ENCODE results near the gene IQSEC1. TPM values are rescaled to one million over a fixed set of nuclear protein-coding genes. Genes with fewer than 3 reads are reported as not detected.

IQSEC1 gene
- total RNA-seq, 1 experiment from 2014 or later = 13.5 TPM

DNA sequence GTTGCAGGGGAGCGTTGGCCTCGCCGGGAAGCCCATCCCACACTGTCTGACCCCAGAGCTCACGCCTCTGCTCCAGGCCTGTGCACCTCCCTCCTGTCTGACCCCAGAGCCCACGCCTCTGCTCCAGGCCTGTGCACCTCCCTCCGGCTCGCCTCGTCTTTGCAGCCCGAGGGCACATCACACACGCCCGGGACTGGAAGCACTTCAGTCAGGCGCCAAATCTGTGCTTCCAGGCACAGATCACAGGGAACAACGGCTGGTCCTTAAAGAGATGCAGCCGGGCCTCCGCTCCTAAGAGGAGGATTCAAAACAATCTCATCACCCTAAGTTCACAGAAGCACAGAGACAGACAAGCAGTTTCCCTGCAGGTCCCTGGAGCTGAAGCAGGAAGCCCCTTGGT, 128.8 kb downstream of the IQSEC1 start:
- no peak overlapping the region for H3K4me3 ChIP-seq (ENCODE audit: insufficient read depth, low read depth, low read length)
- DNase-seq = peak; percentile 73

DNA sequence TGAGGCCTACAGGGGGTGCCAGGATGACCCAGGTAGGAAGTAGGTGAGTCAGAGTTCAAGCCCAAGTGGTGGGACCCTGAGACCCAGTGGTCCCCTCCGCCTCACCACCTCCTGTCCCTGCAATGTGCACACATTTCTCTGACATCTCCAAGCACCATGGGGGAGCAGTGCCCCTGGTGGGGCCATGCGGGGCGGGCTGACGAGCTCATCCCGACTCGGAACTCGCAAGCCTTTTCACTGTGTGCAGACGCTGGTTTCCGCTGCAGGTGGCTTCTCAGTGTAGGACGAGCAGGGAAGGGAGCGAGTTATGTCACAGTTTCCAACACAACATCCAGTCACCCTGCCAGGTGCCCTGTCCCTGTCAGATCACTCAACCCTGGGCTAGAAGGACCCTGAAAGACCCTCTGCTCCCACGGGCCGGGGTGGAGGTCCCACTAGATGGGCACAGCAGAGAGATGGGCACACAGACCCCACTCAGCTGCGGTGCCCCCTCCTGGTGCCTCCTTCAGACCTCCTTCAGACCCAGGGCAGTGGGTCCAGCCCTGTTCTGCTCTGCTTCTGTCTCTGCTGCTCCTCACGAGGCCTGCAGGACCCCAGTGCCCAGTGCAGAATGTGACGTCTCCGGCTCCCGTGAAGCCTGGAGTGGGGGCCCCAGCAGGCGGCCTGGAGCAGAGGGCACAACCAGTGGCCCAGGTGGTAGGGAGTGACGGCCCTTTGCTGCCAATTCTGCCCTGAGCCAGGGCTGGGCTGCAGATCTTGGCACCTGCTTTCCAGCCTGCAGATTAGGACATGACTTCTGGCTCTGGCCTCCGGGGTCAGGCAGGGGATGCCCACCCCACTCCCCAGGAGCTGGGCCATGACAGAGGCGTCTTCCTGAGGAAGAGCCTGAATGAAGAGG, 129.9 kb downstream of the IQSEC1 start:
- DNase-seq = peak; percentile 61
- Histone ChIP-seq H3K4me3 (ENCODE audit: insufficient read depth, low read depth, low read length) (no peak overlapping the region), H3K36me3 (replicated peaks; ENCODE audit: control insufficient read depth, insufficient read depth, low read length) (peaks cover 3% of the 10 kb centered on the region), H3K27me3 (ENCODE audit: control insufficient read depth, insufficient read depth, low read length) (no peaks in the 10 kb centered on the region)

More for the DNA sequence above, 128.8 kb downstream of the IQSEC1 start:
- Histone ChIP-seq H3K36me3 (replicated peaks; ENCODE audit: control insufficient read depth, insufficient read depth, low read length) (peaks cover 3% of the 10 kb centered on the region), H3K27me3 (ENCODE audit: control insufficient read depth, insufficient read depth, low read length) (no peaks in the 10 kb centered on the region)

GRCh38 chr3:12941495-12942023, 131.7 kb downstream of the IQSEC1 start:
- Histone ChIP-seq H3K27me3 (ENCODE audit: control insufficient read depth, insufficient read depth, low read length) (no peaks in the 10 kb centered on the region), H3K4me3 (ENCODE audit: insufficient read depth, low read depth, low read length) (no peak overlapping the region), H3K36me3 (replicated peaks; ENCODE audit: control insufficient read depth, insufficient read depth, low read length) (peaks cover 3% of the 10 kb centered on the region)
- no peak for DNase-seq

DNA sequence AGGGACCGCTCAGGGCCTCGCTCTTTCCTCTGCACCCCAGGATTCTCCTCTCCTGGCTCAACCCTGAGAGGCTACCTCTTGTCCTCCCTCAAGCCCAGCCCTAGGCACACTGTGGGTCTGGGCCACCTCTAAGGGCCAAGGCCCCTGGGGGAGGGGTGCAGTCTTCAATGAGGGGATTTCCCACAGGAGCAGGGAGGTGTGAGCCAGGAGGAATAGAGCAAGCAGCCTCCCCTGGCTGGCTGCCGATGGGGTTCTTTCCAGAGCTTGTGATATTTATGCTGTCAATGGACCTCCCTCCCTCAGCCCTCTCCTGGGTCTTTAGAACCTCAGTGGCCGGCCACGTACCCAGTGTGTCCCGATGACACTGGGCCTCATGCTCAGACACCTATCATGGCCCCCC, 132.4 kb downstream of the IQSEC1 start:
- Histone ChIP-seq H3K4me3 (ENCODE audit: insufficient read depth, low read depth, low read length) (no peak overlapping the region), H3K27me3 (ENCODE audit: control insufficient read depth, insufficient read depth, low read length) (no peaks in the 10 kb centered on the region), H3K36me3 (replicated peaks; ENCODE audit: control insufficient read depth, insufficient read depth, low read length) (peaks cover 3% of the 10 kb centered on the region)
- DNase-seq = peak; percentile 65

DNA sequence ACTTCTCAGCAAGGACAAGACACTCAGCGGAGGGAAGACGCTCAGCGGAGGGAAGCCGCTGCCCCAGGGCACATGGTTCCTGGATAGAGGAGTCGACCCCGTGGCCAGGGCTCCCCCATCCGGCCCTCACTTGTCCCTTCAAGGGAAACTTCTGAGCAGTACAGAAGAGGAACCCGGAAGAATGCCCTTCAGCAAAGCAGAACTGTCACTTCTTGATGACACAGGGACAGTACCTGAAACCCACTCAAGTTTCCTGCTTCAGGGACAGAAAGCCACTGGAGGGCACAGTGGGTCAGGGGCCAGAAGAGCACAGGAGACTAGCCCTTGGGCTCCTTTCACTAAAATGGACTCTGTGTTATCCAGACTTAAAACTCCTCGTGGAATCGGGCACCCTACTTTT, 134.1 kb downstream of the IQSEC1 start:
- no peak overlapping the region for H3K4me3 ChIP-seq (ENCODE audit: insufficient read depth, low read depth, low read length)
- no peaks in the 10 kb centered on the region for H3K27me3 ChIP-seq (ENCODE audit: control insufficient read depth, insufficient read depth, low read length)
- H3K36me3 ChIP-seq (replicated peaks; ENCODE audit: control insufficient read depth, insufficient read depth, low read length) = peaks cover 3% of the 10 kb centered on the region
- DNase-seq = no peak

GRCh38 chr3:12938258-12938711, 134.9 kb downstream of the IQSEC1 start:
- no peak overlapping the region for H3K4me3 ChIP-seq (ENCODE audit: insufficient read depth, low read depth, low read length)
- no peaks in the 10 kb centered on the region for H3K27me3 ChIP-seq (ENCODE audit: control insufficient read depth, insufficient read depth, low read length)
- H3K36me3 ChIP-seq (replicated peaks; ENCODE audit: control insufficient read depth, insufficient read depth, low read length) = peaks cover 3% of the 10 kb centered on the region
- no peak for DNase-seq

- H3K4me3 ChIP-seq (ENCODE audit: insufficient read depth, low read depth, low read length) = no peak overlapping the region
Measured at GRCh38 chr3:12935861-12936830, 137.1 kb downstream of the IQSEC1 start.

DNA sequence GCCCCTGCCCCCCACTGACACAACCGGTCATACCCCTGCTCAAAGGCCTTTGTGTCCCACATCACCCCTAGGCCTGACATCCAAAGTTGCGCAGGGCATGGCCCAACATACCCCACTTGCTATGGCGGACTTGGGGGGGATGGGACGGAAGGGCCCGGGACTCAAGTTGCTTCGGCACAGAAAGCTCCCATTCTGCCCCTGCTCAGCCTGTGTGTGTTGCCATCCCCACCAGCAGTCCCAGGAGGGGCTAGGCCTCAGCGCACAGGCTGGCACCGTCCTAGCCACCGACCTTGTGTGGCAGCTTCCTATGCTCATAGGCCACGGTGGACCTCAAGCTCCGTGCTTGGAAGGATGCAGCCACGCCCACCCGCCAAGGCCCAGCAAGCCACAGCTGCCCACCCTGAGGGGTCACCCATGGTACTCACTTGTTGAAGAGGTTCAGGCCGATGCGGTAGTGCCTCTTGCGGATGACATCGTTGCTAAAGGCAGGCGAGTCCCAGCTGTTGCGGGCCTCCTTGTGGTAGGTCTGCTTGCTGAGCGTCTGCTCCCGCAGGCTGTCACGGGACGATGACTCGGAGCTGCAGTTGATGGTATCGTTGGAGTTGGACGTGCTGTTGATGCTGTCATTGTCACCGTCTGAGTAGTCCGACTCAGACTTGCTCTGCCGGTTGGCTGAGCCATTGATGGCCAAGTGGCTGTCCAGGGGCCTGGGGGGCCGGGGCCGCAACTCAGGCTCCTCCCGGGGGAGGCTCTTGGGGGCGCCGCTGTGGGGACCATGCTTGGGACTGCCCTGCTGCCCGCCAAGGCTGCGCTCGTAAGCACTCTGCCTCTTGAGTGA, 138.0 kb downstream of the IQSEC1 start:
- H3K36me3 ChIP-seq (replicated peaks; ENCODE audit: control insufficient read depth, insufficient read depth, low read length) = no peaks in the 10 kb centered on the region; the same call in none of the 2 replicates
- no peaks in the 10 kb centered on the region for H3K27me3 ChIP-seq (ENCODE audit: control insufficient read depth, insufficient read depth, low read length)
- DNase-seq = peak; percentile 70
- H3K4me3 ChIP-seq (ENCODE audit: insufficient read depth, low read depth, low read length) = no peak overlapping the region

More at GRCh38 chr3:12935861-12936830, 137.1 kb downstream of the IQSEC1 start:
- DNase-seq = peak; percentile 58
- Histone ChIP-seq H3K36me3 (replicated peaks; ENCODE audit: control insufficient read depth, insufficient read depth, low read length) (peaks cover under 1% of the 10 kb centered on the region), H3K27me3 (ENCODE audit: control insufficient read depth, insufficient read depth, low read length) (no peaks in the 10 kb centered on the region)

DNA sequence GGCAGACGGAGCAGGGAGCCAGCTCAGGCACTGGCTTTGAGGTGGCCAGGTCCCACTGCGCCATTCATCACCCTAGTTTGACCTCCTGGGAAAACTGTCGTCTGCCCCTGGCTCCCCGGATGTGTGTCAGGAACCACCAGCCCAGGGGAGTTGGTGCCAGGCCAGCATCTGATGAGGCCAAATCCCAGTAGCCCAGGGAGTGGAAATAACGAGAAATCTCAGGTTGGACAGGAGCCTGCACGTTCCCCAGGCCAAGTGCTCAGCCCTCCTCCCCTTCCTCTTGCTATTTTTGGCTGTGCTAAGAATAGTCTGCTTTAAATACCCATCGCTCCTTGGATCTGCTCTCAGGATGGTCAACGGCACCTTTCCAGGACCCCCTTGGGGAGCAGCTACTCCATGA, 138.8 kb downstream of the IQSEC1 start:
- Histone ChIP-seq H3K4me3 (ENCODE audit: insufficient read depth, low read depth, low read length) (no peak overlapping the region), H3K27me3 (ENCODE audit: control insufficient read depth, insufficient read depth, low read length) (no peaks in the 10 kb centered on the region), H3K36me3 (replicated peaks; ENCODE audit: control insufficient read depth, insufficient read depth, low read length) (no peaks in the 10 kb centered on the region; the same call in none of the 2 replicates)
- DNase-seq = no peak

- no peak for DNase-seq
- Histone ChIP-seq H3K27me3 (ENCODE audit: control insufficient read depth, insufficient read depth, low read length) (no peaks in the 10 kb centered on the region), H3K4me3 (ENCODE audit: insufficient read depth, low read depth, low read length) (no peak overlapping the region), H3K36me3 (replicated peaks; ENCODE audit: control insufficient read depth, insufficient read depth, low read length) (no peaks in the 10 kb centered on the region; the same call in none of the 2 replicates)
Measured at GRCh38 chr3:12933901-12934300, 139.3 kb downstream of the IQSEC1 start.

DNA sequence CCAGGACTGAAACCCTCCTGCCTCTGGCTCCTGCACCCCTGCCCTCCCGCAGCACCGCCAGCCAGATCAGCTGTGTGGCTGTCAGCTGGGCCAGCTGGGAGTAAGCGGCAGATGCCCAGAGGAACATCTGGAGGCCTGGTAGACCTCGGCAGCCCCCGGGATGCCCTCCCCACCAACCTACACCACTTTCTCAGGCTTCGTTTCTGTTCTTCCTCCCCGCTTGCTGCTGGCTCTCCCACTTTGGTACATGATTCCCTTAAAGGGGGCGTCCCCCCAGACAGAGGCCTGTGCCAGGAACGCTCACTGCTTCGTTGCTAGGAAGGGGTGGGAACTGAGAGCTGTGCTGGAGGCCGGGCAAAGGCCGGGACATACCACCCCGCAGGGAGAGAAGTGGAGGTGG, 140.5 kb downstream of the IQSEC1 start:
- H3K27me3 ChIP-seq (ENCODE audit: control insufficient read depth, insufficient read depth, low read length) = no peaks in the 10 kb centered on the region
- H3K4me3 ChIP-seq (ENCODE audit: insufficient read depth, low read depth, low read length) = no peak overlapping the region
- DNase-seq = no peak
- no peaks in the 10 kb centered on the region; the same call in 1 of the 2 replicates for H3K36me3 ChIP-seq (replicated peaks; ENCODE audit: control insufficient read depth, insufficient read depth, low read length)

DNA sequence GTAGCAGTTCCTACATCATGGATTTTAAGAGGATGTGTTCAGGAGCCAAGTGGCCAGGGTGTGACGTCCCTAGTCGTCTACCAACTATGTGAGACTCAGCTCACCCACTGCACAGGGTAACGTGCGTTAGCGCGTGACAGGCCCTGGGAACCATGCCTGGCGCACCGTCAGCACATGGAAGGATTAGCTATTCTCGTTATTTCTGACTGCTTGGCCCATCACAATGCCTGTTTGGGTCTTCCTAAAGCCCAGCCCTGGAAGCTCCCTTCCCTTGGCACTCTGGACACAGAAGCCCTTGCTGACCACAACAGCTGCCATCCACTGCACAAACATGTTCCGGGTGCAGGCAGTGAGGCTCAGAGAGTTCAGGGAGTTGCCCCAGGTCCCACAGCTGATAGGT, 140.9 kb downstream of the IQSEC1 start:
- H3K4me3 ChIP-seq (ENCODE audit: insufficient read depth, low read depth, low read length) = no peak overlapping the region
- no peak for DNase-seq
- H3K36me3 ChIP-seq (replicated peaks; ENCODE audit: control insufficient read depth, insufficient read depth, low read length) = no peaks in the 10 kb centered on the region; the same call in 1 of the 2 replicates
- H3K27me3 ChIP-seq (ENCODE audit: control insufficient read depth, insufficient read depth, low read length) = no peaks in the 10 kb centered on the region

DNA sequence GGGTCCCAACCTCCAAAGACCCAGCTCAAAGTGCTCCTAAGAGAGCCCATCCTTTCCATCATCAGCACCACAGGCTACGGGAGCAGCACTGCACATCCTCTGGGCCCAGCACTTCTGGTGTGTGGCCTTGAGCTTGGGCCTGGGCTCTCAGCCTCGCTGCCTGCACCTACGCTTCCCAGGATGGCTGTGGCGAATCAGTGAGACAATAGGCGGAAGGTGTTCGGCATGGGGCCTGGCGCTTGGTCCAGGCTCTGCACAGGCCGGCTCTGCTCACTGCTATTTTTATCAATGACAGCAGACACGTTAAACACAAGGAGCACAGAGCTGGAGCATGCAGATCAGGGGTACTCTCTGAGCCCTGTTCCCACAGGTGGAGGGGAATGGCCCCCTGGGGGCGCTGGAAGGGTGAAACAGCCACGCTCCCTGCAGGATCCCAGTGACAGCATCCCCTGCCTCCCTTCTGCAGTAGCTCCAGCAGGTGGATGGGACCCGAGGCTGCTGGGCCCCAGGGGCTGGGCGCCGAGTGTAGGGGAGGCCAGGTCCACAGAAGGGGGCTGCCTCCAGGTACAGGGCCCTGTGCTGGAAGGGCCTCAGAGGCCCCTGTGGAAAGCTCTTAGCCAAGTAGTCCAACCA, 141.8 kb downstream of the IQSEC1 start:
- H3K36me3 ChIP-seq (replicated peaks; ENCODE audit: control insufficient read depth, insufficient read depth, low read length) = no peaks in the 10 kb centered on the region; the same call in 1 of the 2 replicates
- no peaks in the 10 kb centered on the region for H3K27me3 ChIP-seq (ENCODE audit: control insufficient read depth, insufficient read depth, low read length)
- no peak overlapping the region for H3K4me3 ChIP-seq (ENCODE audit: insufficient read depth, low read depth, low read length)
- DNase-seq = peak; percentile 69
